ENCODE results near the gene PKP4. TPM values are rescaled to one million over a fixed set of nuclear protein-coding genes. Genes with fewer than 3 reads are reported as not detected.

PKP4 gene
- total RNA-seq, 1 experiment from 2014 or later, result not detected

- DNase-seq, result no peak
- H3K27me3 ChIP-seq (ENCODE audit: low read length), result no peaks in the 10 kb centered on the region
- no peaks in the 10 kb centered on the region for H3K9me3 ChIP-seq (ENCODE audit: low read length)
- H4K20me1 ChIP-seq (ENCODE audit: insufficient read depth, low read depth, low read length), result no peaks in the 10 kb centered on the region
- no peak overlapping the region for H3K4me3 ChIP-seq (ENCODE audit: low read length)
- H3K79me2 ChIP-seq (ENCODE audit: low read length), result no peaks in the 10 kb centered on the region
- no peak overlapping the region for H3K27ac ChIP-seq (ENCODE audit: low read length)
- no peak overlapping the region for H3K9ac ChIP-seq (ENCODE audit: low read length)
- H2AFZ ChIP-seq (ENCODE audit: low read length), result no peak overlapping the region
- no peaks in the 10 kb centered on the region for H3K4me1 ChIP-seq (ENCODE audit: low read length)
- no peak overlapping the region for H3K4me2 ChIP-seq (ENCODE audit: low read depth, low read length, poor library complexity, severe bottlenecking)
- H3K36me3 ChIP-seq (ENCODE audit: insufficient read depth, low read length), result no peaks in the 10 kb centered on the region
- no peaks in the 10 kb centered on the region for H3K9me2 ChIP-seq (replicated peaks; ENCODE audit: insufficient read depth, low read length)
Observed at GRCh38 chr2:158487419-158487818, 30.7 kb downstream of the PKP4 start.

DNA sequence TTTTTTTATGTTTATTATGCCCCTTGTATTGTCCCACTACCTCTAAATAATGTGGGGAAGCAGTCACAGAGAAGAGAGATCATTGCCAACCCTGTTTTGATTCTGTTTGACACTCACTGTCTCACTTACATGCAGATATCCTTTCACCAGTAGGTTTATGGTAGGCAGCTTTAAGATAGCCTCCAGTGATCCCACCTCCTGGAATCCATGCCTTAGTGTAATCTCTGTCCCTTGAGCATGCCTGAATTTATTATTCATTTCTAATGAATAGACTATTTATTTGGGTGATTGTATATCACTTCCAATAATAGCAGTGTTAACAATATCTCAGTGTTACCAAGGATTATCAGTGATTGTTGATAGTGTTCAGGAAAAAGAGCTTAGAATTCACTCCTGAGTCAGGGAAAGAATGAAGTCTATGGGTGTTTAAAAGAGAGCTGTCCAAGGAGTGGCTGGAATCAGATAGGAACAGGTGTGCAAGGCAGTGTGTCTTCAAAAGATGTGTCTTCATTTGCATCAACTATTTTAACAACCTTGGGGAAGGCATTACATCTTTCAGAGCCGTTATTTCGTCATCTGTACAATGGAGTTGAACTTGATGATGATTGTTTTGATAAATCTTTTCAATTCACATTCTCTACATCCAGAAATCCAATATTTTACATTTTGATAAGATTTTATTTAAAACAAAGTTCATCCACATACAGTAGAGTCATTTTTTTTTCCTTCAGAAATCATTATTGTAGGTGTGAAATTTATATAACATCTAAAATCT, 31.9 kb downstream of the PKP4 start:
- H3K27ac ChIP-seq (ENCODE audit: low read length), result no peak overlapping the region
- no peaks in the 10 kb centered on the region for H4K20me1 ChIP-seq (ENCODE audit: insufficient read depth, low read depth, low read length)
- H3K4me1 ChIP-seq (ENCODE audit: low read length), result no peaks in the 10 kb centered on the region
- H3K27me3 ChIP-seq (ENCODE audit: low read length), result no peaks in the 10 kb centered on the region
- no peaks in the 10 kb centered on the region for H3K9me3 ChIP-seq (ENCODE audit: low read length)
- H3K79me2 ChIP-seq (ENCODE audit: low read length), result no peaks in the 10 kb centered on the region
- no peaks in the 10 kb centered on the region for H3K9me2 ChIP-seq (replicated peaks; ENCODE audit: insufficient read depth, low read length)
- no peak overlapping the region for H2AFZ ChIP-seq (ENCODE audit: low read length)
- no peak for DNase-seq
- no peak overlapping the region for H3K9ac ChIP-seq (ENCODE audit: low read length)
- H3K36me3 ChIP-seq (ENCODE audit: insufficient read depth, low read length), result no peaks in the 10 kb centered on the region
- H3K4me3 ChIP-seq (ENCODE audit: low read length), result no peak overlapping the region
- H3K4me2 ChIP-seq (ENCODE audit: low read depth, low read length, poor library complexity, severe bottlenecking), result no peak overlapping the region

- no peak overlapping the region for H3K9ac ChIP-seq (ENCODE audit: low read length)
- H2AFZ ChIP-seq (ENCODE audit: low read length), result no peak overlapping the region
- no peaks in the 10 kb centered on the region for H3K9me3 ChIP-seq (ENCODE audit: low read length)
- no peaks in the 10 kb centered on the region for H3K4me1 ChIP-seq (ENCODE audit: low read length)
- no peaks in the 10 kb centered on the region for H3K79me2 ChIP-seq (ENCODE audit: low read length)
- no peaks in the 10 kb centered on the region for H3K27me3 ChIP-seq (ENCODE audit: low read length)
- H3K36me3 ChIP-seq (ENCODE audit: insufficient read depth, low read length), result no peaks in the 10 kb centered on the region
- H3K4me3 ChIP-seq (ENCODE audit: low read length), result no peak overlapping the region
- H3K9me2 ChIP-seq (replicated peaks; ENCODE audit: insufficient read depth, low read length), result no peaks in the 10 kb centered on the region
- DNase-seq, result no peak
- no peak overlapping the region for H3K27ac ChIP-seq (ENCODE audit: low read length)
- no peak overlapping the region for H3K4me2 ChIP-seq (ENCODE audit: low read depth, low read length, poor library complexity, severe bottlenecking)
- H4K20me1 ChIP-seq (ENCODE audit: insufficient read depth, low read depth, low read length), result no peaks in the 10 kb centered on the region
Observed at GRCh38 chr2:158489366-158490112, 32.8 kb downstream of the PKP4 start.

GRCh38 chr2:158491072-158491471, 34.3 kb downstream of the PKP4 start:
- Histone ChIP-seq H2AFZ (ENCODE audit: low read length) (no peak overlapping the region), H3K4me1 (ENCODE audit: low read length) (no peaks in the 10 kb centered on the region), H3K9me2 (replicated peaks; ENCODE audit: insufficient read depth, low read length) (no peaks in the 10 kb centered on the region), H3K36me3 (ENCODE audit: insufficient read depth, low read length) (no peaks in the 10 kb centered on the region), H3K27me3 (ENCODE audit: low read length) (no peaks in the 10 kb centered on the region), H3K4me2 (ENCODE audit: low read depth, low read length, poor library complexity, severe bottlenecking) (no peak overlapping the region), H4K20me1 (ENCODE audit: insufficient read depth, low read depth, low read length) (no peaks in the 10 kb centered on the region), H3K27ac (ENCODE audit: low read length) (no peak overlapping the region), H3K9ac (ENCODE audit: low read length) (no peak overlapping the region), H3K79me2 (ENCODE audit: low read length) (no peaks in the 10 kb centered on the region), H3K4me3 (ENCODE audit: low read length) (no peak overlapping the region), H3K9me3 (ENCODE audit: low read length) (no peaks in the 10 kb centered on the region)
- no peak for DNase-seq

GRCh38 chr2:158493458-158493857, 36.7 kb downstream of the PKP4 start:
- Histone ChIP-seq H3K36me3 (ENCODE audit: insufficient read depth, low read length) (no peaks in the 10 kb centered on the region), H4K20me1 (ENCODE audit: insufficient read depth, low read depth, low read length) (no peaks in the 10 kb centered on the region), H3K9me2 (replicated peaks; ENCODE audit: insufficient read depth, low read length) (no peaks in the 10 kb centered on the region), H3K27me3 (ENCODE audit: low read length) (no peaks in the 10 kb centered on the region), H3K4me2 (ENCODE audit: low read depth, low read length, poor library complexity, severe bottlenecking) (no peak overlapping the region), H2AFZ (ENCODE audit: low read length) (no peak overlapping the region), H3K4me3 (ENCODE audit: low read length) (no peak overlapping the region), H3K27ac (ENCODE audit: low read length) (no peak overlapping the region), H3K9me3 (ENCODE audit: low read length) (no peaks in the 10 kb centered on the region), H3K4me1 (ENCODE audit: low read length) (no peaks in the 10 kb centered on the region), H3K9ac (ENCODE audit: low read length) (no peak overlapping the region), H3K79me2 (ENCODE audit: low read length) (no peaks in the 10 kb centered on the region)
- no peak for DNase-seq

- no peak overlapping the region for H2AFZ ChIP-seq (ENCODE audit: low read length)
- no peaks in the 10 kb centered on the region for H3K4me1 ChIP-seq (ENCODE audit: low read length)
- H3K9ac ChIP-seq (ENCODE audit: low read length), result no peak overlapping the region
- H3K9me2 ChIP-seq (replicated peaks; ENCODE audit: insufficient read depth, low read length), result no peaks in the 10 kb centered on the region
- no peaks in the 10 kb centered on the region for H3K9me3 ChIP-seq (ENCODE audit: low read length)
- no peaks in the 10 kb centered on the region for H3K36me3 ChIP-seq (ENCODE audit: insufficient read depth, low read length)
- H3K4me3 ChIP-seq (ENCODE audit: low read length), result no peak overlapping the region
- no peaks in the 10 kb centered on the region for H4K20me1 ChIP-seq (ENCODE audit: insufficient read depth, low read depth, low read length)
- DNase-seq, result no peak
- no peaks in the 10 kb centered on the region for H3K27me3 ChIP-seq (ENCODE audit: low read length)
- H3K79me2 ChIP-seq (ENCODE audit: low read length), result no peaks in the 10 kb centered on the region
- no peak overlapping the region for H3K4me2 ChIP-seq (ENCODE audit: low read depth, low read length, poor library complexity, severe bottlenecking)
- no peak overlapping the region for H3K27ac ChIP-seq (ENCODE audit: low read length)
Observed at GRCh38 chr2:158495175-158495574, 38.4 kb downstream of the PKP4 start.

DNA sequence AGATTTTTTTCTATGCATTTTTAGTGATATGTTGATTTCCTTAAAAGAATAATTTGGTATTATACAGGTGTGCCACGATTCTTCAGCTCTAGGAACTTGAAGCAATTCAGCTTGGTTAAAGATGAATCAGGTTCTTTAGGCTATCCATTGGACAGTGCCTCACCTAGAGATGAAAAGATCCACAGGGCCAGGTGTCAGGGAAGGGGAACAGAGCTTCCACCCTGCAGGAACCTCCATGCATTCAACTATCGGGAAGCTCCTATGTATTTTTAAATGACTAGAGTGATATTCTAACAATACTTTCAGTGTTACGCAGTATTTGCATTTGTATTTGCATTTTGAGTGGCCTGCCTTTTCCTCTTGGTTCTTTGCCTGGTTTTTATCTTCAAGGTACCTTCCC, 40.2 kb downstream of the PKP4 start:
- Histone ChIP-seq H4K20me1 (ENCODE audit: insufficient read depth, low read depth, low read length) (no peaks in the 10 kb centered on the region), H3K4me3 (ENCODE audit: low read length) (no peak overlapping the region), H3K4me1 (ENCODE audit: low read length) (no peaks in the 10 kb centered on the region), H2AFZ (ENCODE audit: low read length) (no peak overlapping the region), H3K9me2 (replicated peaks; ENCODE audit: insufficient read depth, low read length) (no peaks in the 10 kb centered on the region), H3K79me2 (ENCODE audit: low read length) (no peaks in the 10 kb centered on the region), H3K4me2 (ENCODE audit: low read depth, low read length, poor library complexity, severe bottlenecking) (no peak overlapping the region), H3K27me3 (ENCODE audit: low read length) (no peaks in the 10 kb centered on the region), H3K27ac (ENCODE audit: low read length) (no peak overlapping the region), H3K36me3 (ENCODE audit: insufficient read depth, low read length) (no peaks in the 10 kb centered on the region), H3K9ac (ENCODE audit: low read length) (no peak overlapping the region), H3K9me3 (ENCODE audit: low read length) (no peaks in the 10 kb centered on the region)
- DNase-seq, result no peak

DNA sequence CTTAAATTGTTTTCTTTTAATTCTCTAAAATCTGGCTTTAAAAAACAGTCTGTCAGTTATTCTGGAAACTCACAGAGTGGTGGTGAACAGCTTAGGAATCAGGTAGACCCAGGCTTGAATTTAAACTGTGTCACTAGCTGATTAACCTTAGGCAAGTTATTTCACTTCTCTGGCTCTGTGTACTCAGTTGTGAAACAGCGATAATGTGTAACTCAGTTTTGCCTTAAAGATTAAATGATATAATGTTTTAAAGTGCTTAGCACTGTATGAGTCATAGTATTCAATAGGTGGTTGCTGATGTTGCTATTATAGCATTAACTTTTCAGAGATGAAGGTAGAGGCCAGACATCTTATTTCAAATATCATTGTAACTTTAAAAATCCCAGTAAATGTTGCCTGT, 40.7 kb downstream of the PKP4 start:
- Histone ChIP-seq H3K27ac (ENCODE audit: low read length) (no peak overlapping the region), H3K27me3 (ENCODE audit: low read length) (no peaks in the 10 kb centered on the region), H3K79me2 (ENCODE audit: low read length) (no peaks in the 10 kb centered on the region), H3K4me3 (ENCODE audit: low read length) (no peak overlapping the region), H3K9me3 (ENCODE audit: low read length) (no peaks in the 10 kb centered on the region), H3K36me3 (ENCODE audit: insufficient read depth, low read length) (no peaks in the 10 kb centered on the region), H2AFZ (ENCODE audit: low read length) (no peak overlapping the region), H3K9me2 (replicated peaks; ENCODE audit: insufficient read depth, low read length) (no peaks in the 10 kb centered on the region), H3K9ac (ENCODE audit: low read length) (no peak overlapping the region), H3K4me1 (ENCODE audit: low read length) (no peaks in the 10 kb centered on the region), H3K4me2 (ENCODE audit: low read depth, low read length, poor library complexity, severe bottlenecking) (no peak overlapping the region), H4K20me1 (ENCODE audit: insufficient read depth, low read depth, low read length) (no peaks in the 10 kb centered on the region)
- DNase-seq, result no peak
